ENCODE results near the gene HMHB1. TPM values are rescaled to one million over a fixed set of nuclear protein-coding genes. Genes with fewer than 3 reads are reported as not detected.

HMHB1 gene
- total and polyA plus RNA-seq, 9 of the 15 experiments (the other 6 are each of a cell fraction or from before 2014, with no cell fraction given), result not detected

DNA sequence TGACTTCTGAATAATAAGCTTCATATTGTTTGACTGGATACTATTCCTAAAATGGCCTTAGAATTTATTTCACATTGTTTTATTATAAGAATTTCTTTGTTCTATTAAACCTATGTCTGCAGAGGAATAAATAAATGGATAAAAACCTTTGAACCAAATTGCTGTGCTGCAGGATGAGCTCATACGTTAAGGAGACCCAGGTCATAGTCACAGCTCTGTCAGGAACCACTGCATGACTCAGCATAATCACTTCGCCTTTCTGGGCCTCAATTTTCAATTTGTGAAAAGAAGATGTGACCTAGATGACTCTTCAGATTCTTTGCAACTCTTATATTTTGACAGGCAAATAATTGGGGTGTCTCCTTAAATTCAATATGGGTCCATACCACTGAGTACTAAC is 36.7 kb upstream of the HMHB1 start (continued):
- TF ChIP-seq TSC22D4 (tag; IDR thresholded peaks at IDR 0.05) (no peak), SRSF9 (IDR thresholded peaks at IDR 0.05; ENCODE audit: borderline replicate concordance, low read depth, low read length) (no peak), PTRF (tag; IDR thresholded peaks at IDR 0.05) (no peak), BACH1 (tag; IDR thresholded peaks at IDR 0.05) (peak; percentile 74), C11orf30 (IDR thresholded peaks at IDR 0.05; ENCODE audit: low read depth) (peak; percentile 79), MAZ (CRISPR knock-in tag; conservative IDR thresholded peaks at IDR 0.05 in 1 of 2, IDR thresholded peaks at IDR 0.05 in 1 of 2) (no peak), HNRNPLL (IDR thresholded peaks at IDR 0.05; ENCODE audit: low read depth, low read length, poor library complexity, severe bottlenecking) (no peak), MCM7 (IDR thresholded peaks at IDR 0.05) (no peak), ESRRB (CRISPR knock-in tag; IDR thresholded peaks at IDR 0.05; ENCODE audit: borderline replicate concordance) (no peak), SP2 (IDR thresholded peaks at IDR 0.05; ENCODE audit: extremely low read depth, low read depth, low read length, poor library complexity, severe bottlenecking) (no peak), NFE2 (IDR thresholded peaks at IDR 0.05; ENCODE audit: low read depth) (peak; percentile 87), RBM34 (IDR thresholded peaks at IDR 0.05; ENCODE audit: borderline replicate concordance, insufficient read depth, low read length) (no peak)
- TF ChIP-seq, protein P1, sequence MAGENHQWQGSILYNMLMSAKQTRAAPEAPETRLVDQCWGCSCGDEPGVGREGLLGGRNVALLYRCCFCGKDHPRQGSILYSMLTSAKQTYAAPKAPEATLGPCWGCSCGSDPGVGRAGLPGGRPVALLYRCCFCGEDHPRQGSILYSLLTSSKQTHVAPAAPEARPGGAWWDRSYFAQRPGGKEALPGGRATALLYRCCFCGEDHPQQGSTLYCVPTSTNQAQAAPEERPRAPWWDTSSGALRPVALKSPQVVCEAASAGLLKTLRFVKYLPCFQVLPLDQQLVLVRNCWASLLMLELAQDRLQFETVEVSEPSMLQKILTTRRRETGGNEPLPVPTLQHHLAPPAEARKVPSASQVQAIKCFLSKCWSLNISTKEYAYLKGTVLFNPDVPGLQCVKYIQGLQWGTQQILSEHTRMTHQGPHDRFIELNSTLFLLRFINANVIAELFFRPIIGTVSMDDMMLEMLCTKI (IDR thresholded peaks at IDR 0.05; ENCODE audit: partially characterized antibody), result no peak
- TF ChIP-seq, protein P2, sequence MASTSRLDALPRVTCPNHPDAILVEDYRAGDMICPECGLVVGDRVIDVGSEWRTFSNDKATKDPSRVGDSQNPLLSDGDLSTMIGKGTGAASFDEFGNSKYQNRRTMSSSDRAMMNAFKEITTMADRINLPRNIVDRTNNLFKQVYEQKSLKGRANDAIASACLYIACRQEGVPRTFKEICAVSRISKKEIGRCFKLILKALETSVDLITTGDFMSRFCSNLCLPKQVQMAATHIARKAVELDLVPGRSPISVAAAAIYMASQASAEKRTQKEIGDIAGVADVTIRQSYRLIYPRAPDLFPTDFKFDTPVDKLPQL (IDR thresholded peaks at IDR 0.05; ENCODE audit: extremely low read depth, insufficient read length), result no peak
- TF ChIP-seq, protein P3, sequence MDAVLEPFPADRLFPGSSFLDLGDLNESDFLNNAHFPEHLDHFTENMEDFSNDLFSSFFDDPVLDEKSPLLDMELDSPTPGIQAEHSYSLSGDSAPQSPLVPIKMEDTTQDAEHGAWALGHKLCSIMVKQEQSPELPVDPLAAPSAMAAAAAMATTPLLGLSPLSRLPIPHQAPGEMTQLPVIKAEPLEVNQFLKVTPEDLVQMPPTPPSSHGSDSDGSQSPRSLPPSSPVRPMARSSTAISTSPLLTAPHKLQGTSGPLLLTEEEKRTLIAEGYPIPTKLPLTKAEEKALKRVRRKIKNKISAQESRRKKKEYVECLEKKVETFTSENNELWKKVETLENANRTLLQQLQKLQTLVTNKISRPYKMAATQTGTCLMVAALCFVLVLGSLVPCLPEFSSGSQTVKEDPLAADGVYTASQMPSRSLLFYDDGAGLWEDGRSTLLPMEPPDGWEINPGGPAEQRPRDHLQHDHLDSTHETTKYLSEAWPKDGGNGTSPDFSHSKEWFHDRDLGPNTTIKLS (IDR thresholded peaks at IDR 0.05; ENCODE audit: borderline replicate concordance, low read depth), result no peak

Measured in K562 (cell line).